HepG2 (cell line): Measurements from ENCODE around the gene OAF. TPM values are rescaled to one million over a fixed set of nuclear protein-coding genes. Genes with fewer than 3 reads are reported as not detected.
A peak's percentile ranks its signal among the peaks of the same experiment; 100 is the strongest.

Experiments used
- ESRRA ChIP-seq: sonication (generic); formaldehyde crosslinking; IDR thresholded peaks from 2 replicates; pipeline ENCODE4 v1.5.1; 2020; ENCODE audit warnings: mild to moderate bottlenecking, low read depth, missing genetic modification reagents
- GPN1 ChIP-seq: sonication (generic); formaldehyde crosslinking; IDR thresholded peaks from 2 replicates; pipeline ENCODE4 v1.5.1; 2020; ENCODE audit warnings: missing genetic modification reagents, borderline replicate concordance
- ISL2 ChIP-seq: sonication (generic); formaldehyde crosslinking; IDR thresholded peaks from 2 replicates; pipeline ENCODE4 v1.5.0; 2020; ENCODE audit warnings: missing genetic modification reagents
- KLF11 ChIP-seq: IDR thresholded peaks from 2 replicates; pipeline ENCODE4 v1.6.1; 2016; ENCODE audit warnings: missing compliant biosample characterization
- MIER2 ChIP-seq: IDR thresholded peaks from 2 replicates; pipeline ENCODE4 v1.6.1; 2016; ENCODE audit warnings: missing biosample characterization, missing genetic modification reagents
- polyA plus RNA-seq, 8 experiments: library from polyadenylated mRNA; depleted of rRNA in 3 of 8; stranded (reverse) in 7 of 8; unstranded in 1 of 8; fragments of >200 nt; fragmentation: Illumina TruSeq in 4 of 8; extraction: Trizol in 4 of 8; gene quantifications; 2 replicates each; pipeline versions ENCODE4 v1.2.1 to v1.2.3, GENCODE V29; 2011 to 2016; ENCODE audit warnings: low read depth in 4 of 8, missing spikeins in 1 of 8, mixed read lengths in 1 of 8; ENCODE audit not compliant: insufficient read depth in 1 of 8
- total RNA-seq, 5 experiments: library from RNA; depleted of rRNA; stranded (reverse); fragments of >200 nt; fragmentation: Illumina TruSeq; extraction: Trizol; gene quantifications; 2 replicates each; pipeline ENCODE4 v1.2.3, GENCODE V29; 2016; ENCODE audit warnings: low read depth in 1 of 5
- TF ChIP-seq, protein P1 (sequence below): sonication (generic); formaldehyde crosslinking; IDR thresholded peaks from 2 replicates; pipeline ENCODE4 v1.5.0; 2020; ENCODE audit warnings: mild to moderate bottlenecking, missing genetic modification reagents
- TF ChIP-seq, protein P2 (sequence below): sonication (generic); formaldehyde crosslinking; IDR thresholded peaks from 2 replicates; pipeline ENCODE4 v1.4.0; 2020; ENCODE audit warnings: low read depth, mild to moderate bottlenecking, missing genetic modification reagents
- TF ChIP-seq, protein P3 (sequence below): sonication (generic); formaldehyde crosslinking; IDR thresholded peaks from 2 replicates; pipeline ENCODE4 v1.4.0; 2020; ENCODE audit warnings: missing genetic modification reagents
- TF ChIP-seq, protein P4 (sequence below): sonication (generic); formaldehyde crosslinking; IDR thresholded peaks from one replicate; pipeline ENCODE4 v1.5.1; 2020; ENCODE audit warnings: mild to moderate bottlenecking, missing genetic modification reagents; ENCODE audit errors: not compliant biosample characterization

The OAF gene
- total and polyA plus RNA-seq, 2 of the 13 experiments (the other 11 are each of a cell fraction or from before 2014, with no cell fraction given) = 63.7 to 94.6 TPM

DNA sequence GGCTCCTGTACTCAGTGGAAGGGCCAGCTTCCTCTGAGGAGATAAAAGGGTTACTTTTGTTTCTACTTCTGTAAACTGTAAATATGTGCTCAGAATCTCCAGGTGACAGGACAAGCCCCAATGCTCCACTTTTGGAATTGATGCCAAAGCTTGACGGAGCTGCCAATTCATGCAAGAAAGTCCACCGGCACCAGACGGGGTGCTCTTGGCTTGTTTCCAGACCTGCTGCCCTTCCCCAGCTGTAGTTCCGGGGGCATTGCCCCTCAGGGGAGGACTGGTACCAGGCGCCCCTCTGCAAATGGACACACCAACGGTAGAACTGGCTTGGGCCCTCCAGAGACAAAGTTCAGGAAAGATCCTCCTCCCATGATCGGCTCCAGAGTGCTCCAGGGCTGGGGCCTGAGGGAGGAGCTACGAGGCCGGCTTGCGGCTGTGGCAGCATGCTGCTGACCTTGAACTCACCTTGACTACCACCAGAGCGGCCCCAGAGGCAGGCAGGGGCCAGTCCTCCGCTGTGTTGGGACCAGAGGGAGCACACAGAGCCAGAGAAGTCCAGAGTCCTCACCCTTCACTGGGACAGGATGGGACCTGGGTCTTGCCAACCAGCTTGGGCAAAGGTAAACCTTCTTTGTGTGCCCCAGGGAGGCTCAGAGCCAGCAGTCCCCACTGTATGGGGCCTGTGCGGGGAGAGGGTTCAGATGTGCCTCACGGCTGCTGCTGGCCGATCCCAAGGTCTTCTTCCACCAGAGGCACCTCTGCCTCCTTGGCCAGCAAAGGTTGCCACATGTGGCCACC, 17.8 kb upstream of the OAF start (continued):
- TF ChIP-seq, protein P1, sequence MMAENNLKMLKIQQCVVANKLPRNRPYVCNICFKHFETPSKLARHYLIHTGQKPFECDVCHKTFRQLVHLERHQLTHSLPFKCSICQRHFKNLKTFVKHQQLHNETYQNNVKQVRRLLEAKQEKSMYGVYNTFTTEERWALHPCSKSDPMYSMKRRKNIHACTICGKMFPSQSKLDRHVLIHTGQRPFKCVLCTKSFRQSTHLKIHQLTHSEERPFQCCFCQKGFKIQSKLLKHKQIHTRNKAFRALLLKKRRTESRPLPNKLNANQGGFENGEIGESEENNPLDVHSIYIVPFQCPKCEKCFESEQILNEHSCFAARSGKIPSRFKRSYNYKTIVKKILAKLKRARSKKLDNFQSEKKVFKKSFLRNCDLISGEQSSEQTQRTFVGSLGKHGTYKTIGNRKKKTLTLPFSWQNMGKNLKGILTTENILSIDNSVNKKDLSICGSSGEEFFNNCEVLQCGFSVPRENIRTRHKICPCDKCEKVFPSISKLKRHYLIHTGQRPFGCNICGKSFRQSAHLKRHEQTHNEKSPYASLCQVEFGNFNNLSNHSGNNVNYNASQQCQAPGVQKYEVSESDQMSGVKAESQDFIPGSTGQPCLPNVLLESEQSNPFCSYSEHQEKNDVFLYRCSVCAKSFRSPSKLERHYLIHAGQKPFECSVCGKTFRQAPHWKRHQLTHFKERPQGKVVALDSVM (CRISPR knock-in tag) = 0 out of 2 replicates have a peak, but pooled peaks have one; percentile 20
- TF ChIP-seq KLF11 = no peak
- TF ChIP-seq, protein P2, sequence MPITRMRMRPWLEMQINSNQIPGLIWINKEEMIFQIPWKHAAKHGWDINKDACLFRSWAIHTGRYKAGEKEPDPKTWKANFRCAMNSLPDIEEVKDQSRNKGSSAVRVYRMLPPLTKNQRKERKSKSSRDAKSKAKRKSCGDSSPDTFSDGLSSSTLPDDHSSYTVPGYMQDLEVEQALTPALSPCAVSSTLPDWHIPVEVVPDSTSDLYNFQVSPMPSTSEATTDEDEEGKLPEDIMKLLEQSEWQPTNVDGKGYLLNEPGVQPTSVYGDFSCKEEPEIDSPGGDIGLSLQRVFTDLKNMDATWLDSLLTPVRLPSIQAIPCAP (CRISPR knock-in tag) = no peak
- TF ChIP-seq, protein P3, sequence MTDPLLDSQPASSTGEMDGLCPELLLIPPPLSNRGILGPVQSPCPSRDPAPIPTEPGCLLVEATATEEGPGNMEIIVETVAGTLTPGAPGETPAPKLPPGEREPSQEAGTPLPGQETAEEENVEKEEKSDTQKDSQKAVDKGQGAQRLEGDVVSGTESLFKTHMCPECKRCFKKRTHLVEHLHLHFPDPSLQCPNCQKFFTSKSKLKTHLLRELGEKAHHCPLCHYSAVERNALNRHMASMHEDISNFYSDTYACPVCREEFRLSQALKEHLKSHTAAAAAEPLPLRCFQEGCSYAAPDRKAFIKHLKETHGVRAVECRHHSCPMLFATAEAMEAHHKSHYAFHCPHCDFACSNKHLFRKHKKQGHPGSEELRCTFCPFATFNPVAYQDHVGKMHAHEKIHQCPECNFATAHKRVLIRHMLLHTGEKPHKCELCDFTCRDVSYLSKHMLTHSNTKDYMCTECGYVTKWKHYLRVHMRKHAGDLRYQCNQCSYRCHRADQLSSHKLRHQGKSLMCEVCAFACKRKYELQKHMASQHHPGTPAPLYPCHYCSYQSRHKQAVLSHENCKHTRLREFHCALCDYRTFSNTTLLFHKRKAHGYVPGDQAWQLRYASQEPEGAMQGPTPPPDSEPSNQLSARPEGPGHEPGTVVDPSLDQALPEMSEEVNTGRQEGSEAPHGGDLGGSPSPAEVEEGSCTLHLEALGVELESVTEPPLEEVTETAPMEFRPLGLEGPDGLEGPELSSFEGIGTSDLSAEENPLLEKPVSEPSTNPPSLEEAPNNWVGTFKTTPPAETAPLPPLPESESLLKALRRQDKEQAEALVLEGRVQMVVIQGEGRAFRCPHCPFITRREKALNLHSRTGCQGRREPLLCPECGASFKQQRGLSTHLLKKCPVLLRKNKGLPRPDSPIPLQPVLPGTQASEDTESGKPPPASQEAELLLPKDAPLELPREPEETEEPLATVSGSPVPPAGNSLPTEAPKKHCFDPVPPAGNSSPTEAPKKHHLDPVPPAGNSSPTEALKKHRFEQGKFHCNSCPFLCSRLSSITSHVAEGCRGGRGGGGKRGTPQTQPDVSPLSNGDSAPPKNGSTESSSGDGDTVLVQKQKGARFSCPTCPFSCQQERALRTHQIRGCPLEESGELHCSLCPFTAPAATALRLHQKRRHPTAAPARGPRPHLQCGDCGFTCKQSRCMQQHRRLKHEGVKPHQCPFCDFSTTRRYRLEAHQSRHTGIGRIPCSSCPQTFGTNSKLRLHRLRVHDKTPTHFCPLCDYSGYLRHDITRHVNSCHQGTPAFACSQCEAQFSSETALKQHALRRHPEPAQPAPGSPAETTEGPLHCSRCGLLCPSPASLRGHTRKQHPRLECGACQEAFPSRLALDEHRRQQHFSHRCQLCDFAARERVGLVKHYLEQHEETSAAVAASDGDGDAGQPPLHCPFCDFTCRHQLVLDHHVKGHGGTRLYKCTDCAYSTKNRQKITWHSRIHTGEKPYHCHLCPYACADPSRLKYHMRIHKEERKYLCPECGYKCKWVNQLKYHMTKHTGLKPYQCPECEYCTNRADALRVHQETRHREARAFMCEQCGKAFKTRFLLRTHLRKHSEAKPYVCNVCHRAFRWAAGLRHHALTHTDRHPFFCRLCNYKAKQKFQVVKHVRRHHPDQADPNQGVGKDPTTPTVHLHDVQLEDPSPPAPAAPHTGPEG (CRISPR knock-in tag) = peak; percentile 43; the same call in 1 of the 2 replicates
- no peak for TF ChIP-seq GPN1
- TF ChIP-seq, protein P4, sequence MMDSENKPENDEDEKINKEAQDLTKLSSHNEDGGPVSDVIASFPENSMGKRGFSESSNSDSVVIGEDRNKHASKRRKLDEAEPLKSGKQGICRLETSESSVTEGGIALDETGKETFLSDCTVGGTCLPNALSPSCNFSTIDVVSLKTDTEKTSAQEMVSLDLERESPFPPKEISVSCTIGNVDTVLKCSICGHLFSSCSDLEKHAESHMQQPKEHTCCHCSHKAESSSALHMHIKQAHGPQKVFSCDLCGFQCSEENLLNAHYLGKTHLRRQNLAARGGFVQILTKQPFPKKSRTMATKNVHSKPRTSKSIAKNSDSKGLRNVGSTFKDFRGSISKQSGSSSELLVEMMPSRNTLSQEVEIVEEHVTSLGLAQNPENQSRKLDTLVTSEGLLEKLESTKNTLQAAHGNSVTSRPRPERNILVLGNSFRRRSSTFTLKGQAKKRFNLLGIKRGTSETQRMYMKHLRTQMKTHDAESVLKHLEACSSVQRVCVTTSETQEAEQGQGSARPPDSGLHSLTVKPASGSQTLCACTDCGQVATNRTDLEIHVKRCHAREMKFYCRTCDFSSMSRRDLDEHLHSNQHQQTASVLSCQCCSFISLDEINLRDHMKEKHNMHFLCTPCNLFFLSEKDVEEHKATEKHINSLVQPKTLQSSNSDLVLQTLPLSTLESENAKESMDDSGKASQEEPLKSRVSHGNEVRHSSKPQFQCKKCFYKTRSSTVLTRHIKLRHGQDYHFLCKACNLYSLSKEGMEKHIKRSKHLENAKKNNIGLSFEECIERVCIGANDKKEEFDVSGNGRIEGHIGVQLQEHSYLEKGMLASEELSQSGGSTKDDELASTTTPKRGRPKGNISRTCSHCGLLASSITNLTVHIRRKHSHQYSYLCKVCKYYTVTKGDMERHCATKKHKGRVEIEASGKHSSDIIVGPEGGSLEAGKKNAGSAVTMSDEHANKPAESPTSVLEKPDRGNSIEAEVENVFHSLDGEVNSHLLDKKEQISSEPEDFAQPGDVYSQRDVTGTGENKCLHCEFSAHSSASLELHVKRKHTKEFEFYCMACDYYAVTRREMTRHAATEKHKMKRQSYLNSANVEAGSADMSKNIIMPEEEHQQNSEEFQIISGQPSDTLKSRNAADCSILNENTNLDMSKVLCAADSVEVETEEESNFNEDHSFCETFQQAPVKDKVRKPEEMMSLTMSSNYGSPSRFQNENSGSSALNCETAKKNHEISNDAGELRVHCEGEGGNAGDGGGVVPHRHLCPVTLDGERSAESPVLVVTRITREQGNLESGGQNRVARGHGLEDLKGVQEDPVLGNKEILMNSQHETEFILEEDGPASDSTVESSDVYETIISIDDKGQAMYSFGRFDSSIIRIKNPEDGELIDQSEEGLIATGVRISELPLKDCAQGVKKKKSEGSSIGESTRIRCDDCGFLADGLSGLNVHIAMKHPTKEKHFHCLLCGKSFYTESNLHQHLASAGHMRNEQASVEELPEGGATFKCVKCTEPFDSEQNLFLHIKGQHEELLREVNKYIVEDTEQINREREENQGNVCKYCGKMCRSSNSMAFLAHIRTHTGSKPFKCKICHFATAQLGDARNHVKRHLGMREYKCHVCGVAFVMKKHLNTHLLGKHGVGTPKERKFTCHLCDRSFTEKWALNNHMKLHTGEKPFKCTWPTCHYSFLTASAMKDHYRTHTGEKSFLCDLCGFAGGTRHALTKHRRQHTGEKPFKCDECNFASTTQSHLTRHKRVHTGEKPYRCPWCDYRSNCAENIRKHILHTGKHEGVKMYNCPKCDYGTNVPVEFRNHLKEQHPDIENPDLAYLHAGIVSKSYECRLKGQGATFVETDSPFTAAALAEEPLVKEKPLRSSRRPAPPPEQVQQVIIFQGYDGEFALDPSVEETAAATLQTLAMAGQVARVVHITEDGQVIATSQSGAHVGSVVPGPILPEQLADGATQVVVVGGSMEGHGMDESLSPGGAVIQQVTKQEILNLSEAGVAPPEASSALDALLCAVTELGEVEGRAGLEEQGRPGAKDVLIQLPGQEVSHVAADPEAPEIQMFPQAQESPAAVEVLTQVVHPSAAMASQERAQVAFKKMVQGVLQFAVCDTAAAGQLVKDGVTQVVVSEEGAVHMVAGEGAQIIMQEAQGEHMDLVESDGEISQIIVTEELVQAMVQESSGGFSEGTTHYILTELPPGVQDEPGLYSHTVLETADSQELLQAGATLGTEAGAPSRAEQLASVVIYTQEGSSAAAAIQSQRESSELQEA (CRISPR knock-in tag) = no peak
- peak; percentile 100 for TF ChIP-seq ESRRA (CRISPR knock-in tag)
- TF ChIP-seq ISL2 (CRISPR knock-in tag) = peak; percentile 73
- no peak; the same call in 1 of the 2 replicates for TF ChIP-seq MIER2 (CRISPR knock-in tag)
